Immature natural killer cell (primary cell): ENCODE measurements around the gene ZNF827. TPM values are rescaled to one million over a fixed set of nuclear protein-coding genes. Genes with fewer than 3 reads are reported as not detected.

Experiments used
- DNase-seq, 3 donors: peaks; one replicate each; pipeline ENCODE4 v3.0.0; 2022; ENCODE audit warnings: mixed read lengths in 1 of 3
- H3K27ac Mint-ChIP-seq, 6 donors: one replicate each; pipeline ENCODE4 v1.8.0; 2020; ENCODE audit warnings: mixed read lengths in 6 of 6, mild to moderate bottlenecking in 5 of 6, inconsistent platforms in 4 of 6, moderate library complexity in 3 of 6
- H3K27me3 Mint-ChIP-seq, 3 donors: one replicate each; pipeline ENCODE4 v1.8.0; 2020 to 2021; ENCODE audit warnings: low read depth in 3 of 3, mild to moderate bottlenecking in 3 of 3, mixed read lengths in 3 of 3, moderate library complexity in 3 of 3, inconsistent platforms in 1 of 3
- H3K36me3 Mint-ChIP-seq, 3 donors: one replicate each; pipeline ENCODE4 v1.8.0; 2020; ENCODE audit warnings: mixed read lengths in 3 of 3, inconsistent platforms in 2 of 3, mild to moderate bottlenecking in 2 of 3
- H3K4me1 Mint-ChIP-seq, 2 donors: one replicate each; pipeline ENCODE4 v1.8.0; 2020; ENCODE audit warnings: inconsistent platforms in 2 of 2, mild to moderate bottlenecking in 2 of 2, mixed read lengths in 2 of 2, moderate library complexity in 1 of 2
- H3K4me3 Mint-ChIP-seq, 5 donors: one replicate each; pipeline ENCODE4 v1.8.0; 2020; ENCODE audit warnings: mild to moderate bottlenecking in 5 of 5, mixed read lengths in 5 of 5, inconsistent platforms in 3 of 5, moderate library complexity in 3 of 5
- H3K9me3 Mint-ChIP-seq, 6 donors: one replicate each; pipeline ENCODE4 v1.8.0; 2020; ENCODE audit warnings: mild to moderate bottlenecking in 6 of 6, mixed read lengths in 6 of 6, inconsistent platforms in 4 of 6, moderate library complexity in 3 of 6
- polyA plus RNA-seq, 3 donors: library from polyadenylated mRNA; unstranded; fragments of 300-500 nt; fragmentation: Illumina TruSeq; gene quantifications; one replicate each; pipeline ENCODE4 v1.2.3, GENCODE V29; 2021

Gene ZNF827
- polyA plus RNA-seq, 3 donors from 2014 or later: 1.5 to 4.6 (median 1.7) TPM

DNA sequence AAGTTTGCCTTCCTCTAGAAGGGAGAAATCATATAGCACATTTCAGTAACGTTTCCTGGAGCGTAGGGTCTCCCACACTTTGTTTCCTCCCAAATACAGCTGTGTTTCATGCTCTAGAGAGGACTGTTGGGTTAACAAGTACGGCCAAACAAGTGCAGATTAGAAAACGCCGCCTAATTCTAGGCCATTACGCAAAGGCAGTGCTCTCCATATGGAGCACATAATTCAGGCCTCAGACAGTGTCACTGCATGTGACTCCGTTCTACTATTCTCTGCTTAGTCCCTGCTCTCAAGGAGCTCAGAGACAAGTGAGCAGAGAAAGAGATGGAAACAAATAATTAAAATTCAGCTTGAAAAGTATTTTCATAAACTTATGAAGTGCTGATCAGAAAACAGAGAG is 11.6 kb downstream of the ZNF827 start:
- DNase-seq: no peak
- no peak overlapping the region for H3K4me3 Mint-ChIP-seq
- no peaks in the 10 kb centered on the region for H3K9me3 Mint-ChIP-seq
- H3K36me3 Mint-ChIP-seq: peaks cover 0 to 4% (median 3%) of the 10 kb centered on the region in 3 donors
- H3K27ac Mint-ChIP-seq: peak overlapping the region in 1 of 6 donors; percentile 29
- peaks cover 14 to 58% of the 10 kb centered on the region in 2 donors for H3K4me1 Mint-ChIP-seq
- H3K27me3 Mint-ChIP-seq: no peaks in the 10 kb centered on the region

DNA sequence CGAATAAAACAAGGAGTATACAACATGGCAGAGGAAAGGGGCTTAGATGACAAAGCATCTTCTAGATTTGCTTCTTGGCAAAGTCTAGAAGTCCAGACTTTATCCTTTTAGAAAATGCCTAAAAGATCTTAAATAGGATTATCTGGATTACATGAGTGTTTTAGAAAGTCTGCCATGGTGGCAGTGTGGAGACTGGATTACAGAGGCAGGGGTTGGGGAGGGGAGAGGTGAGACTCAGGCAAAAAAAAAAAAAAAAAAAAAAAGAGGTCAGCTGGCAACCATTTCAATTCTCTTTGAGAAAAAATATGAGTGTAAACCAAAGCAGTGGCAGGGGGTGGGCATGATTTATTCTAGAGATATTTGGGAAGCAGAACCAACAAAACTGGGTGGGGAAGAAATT is 17.4 kb downstream of the ZNF827 start:
- Mint-ChIP-seq H3K27me3 (no peaks in the 10 kb centered on the region), H3K9me3 (no peaks in the 10 kb centered on the region), H3K4me3 (no peak overlapping the region), H3K36me3 (peaks cover 0 to 4% (median 3%) of the 10 kb centered on the region in 3 donors), H3K4me1 (peaks cover 15 to 46% of the 10 kb centered on the region in 2 donors), H3K27ac (no peak overlapping the region)
- DNase-seq: no peak

DNA sequence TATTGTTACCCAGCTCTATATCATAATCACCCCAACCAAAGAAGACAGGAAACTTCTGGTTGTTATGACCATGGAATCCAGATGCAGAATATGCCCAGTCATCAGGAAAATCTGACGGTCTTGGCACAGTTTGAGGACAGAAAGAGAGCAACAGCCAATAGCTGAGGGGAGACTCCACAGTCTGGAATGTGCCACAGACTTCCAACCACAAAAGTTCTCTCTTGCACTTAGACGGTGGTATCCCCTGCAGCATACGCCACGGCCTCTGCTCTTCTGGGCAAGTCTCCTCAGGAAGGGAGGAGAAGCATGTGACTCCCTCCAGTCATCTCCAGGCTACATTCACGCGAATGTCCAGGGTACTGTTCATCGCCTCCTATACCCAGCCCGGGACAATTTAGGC is 18.4 kb downstream of the ZNF827 start:
- Mint-ChIP-seq H3K9me3 (no peaks in the 10 kb centered on the region), H3K27ac (peak overlapping the region in 1 of 6 donors; percentile 1), H3K36me3 (peaks cover 0 to 4% (median 3%) of the 10 kb centered on the region in 3 donors), H3K4me3 (no peak overlapping the region), H3K27me3 (no peaks in the 10 kb centered on the region), H3K4me1 (peaks cover 15 to 40% of the 10 kb centered on the region in 2 donors)
- DNase-seq: no peak

DNA sequence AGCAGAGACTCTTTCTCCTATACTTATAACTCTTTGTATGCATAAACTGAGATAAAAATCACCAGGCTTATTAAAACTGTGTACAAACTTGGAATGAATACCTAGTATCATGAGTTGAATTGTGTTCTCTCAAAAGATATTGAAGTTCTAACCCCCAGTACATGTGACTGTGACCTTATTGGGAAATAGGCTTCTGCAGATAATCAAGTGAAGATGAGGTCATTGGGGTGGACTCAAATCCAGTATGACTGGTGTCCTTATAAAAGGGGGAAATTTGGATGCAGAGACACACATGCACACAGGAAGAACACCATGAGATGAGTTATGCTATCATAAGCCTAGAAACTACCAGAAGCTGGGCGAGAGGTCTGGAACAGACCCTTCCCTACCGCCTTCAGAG is 26.2 kb downstream of the ZNF827 start:
- H3K27ac Mint-ChIP-seq: no peak overlapping the region
- peaks cover 0 to 3% (median 0%) of the 10 kb centered on the region in 3 donors for H3K27me3 Mint-ChIP-seq
- H3K4me3 Mint-ChIP-seq: no peak overlapping the region
- no peaks in the 10 kb centered on the region for H3K36me3 Mint-ChIP-seq
- H3K4me1 Mint-ChIP-seq: peaks cover 31 to 35% of the 10 kb centered on the region in 2 donors
- no peak for DNase-seq
- no peaks in the 10 kb centered on the region for H3K9me3 Mint-ChIP-seq

GRCh38 chr4:145909773-145910172 is 28.9 kb downstream of the ZNF827 start:
- H3K4me1 Mint-ChIP-seq: peaks cover 39 to 60% of the 10 kb centered on the region in 2 donors
- no peak for DNase-seq
- H3K27ac Mint-ChIP-seq: peak overlapping the region in 2 of 6 donors; percentile 63 to 73
- H3K4me3 Mint-ChIP-seq: peak overlapping the region in 3 of 5 donors; percentile 1 to 47 (median 30)
- no peaks in the 10 kb centered on the region for H3K9me3 Mint-ChIP-seq
- H3K36me3 Mint-ChIP-seq: no peaks in the 10 kb centered on the region
- H3K27me3 Mint-ChIP-seq: peaks cover 0 to 3% (median 0%) of the 10 kb centered on the region in 3 donors

DNA sequence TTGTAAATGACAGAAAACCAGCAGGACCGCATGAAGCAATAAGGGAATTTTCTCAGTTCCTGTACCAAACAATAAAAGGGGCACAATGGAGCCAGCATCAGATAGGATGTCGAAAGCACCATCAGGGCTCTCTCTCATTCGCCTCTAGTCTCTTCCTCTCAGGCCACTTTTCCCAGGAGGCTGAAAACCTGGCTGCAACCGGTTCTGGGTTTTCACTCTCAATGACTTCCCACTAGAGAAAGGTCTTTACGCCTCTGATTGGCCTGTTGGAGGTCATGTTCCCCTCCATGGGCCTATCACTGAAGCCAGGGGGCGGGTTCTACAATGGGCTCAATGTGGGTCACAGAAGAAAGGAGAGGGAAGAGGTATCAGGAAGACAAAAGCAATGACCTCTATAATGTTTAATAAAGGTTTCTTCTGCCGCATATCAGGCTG is 29.3 kb downstream of the ZNF827 start:
- Mint-ChIP-seq H3K27ac (peak overlapping the region in 1 of 6 donors; percentile 43), H3K27me3 (peaks cover 0 to 3% (median 0%) of the 10 kb centered on the region in 3 donors), H3K36me3 (no peaks in the 10 kb centered on the region), H3K4me3 (peak overlapping the region in 4 of 5 donors; percentile 1 to 47 (median 28)), H3K9me3 (no peaks in the 10 kb centered on the region), H3K4me1 (peaks cover 39 to 65% of the 10 kb centered on the region in 2 donors)
- DNase-seq: peak in 2 of 3 donors; percentile 14 to 16

GRCh38 chr4:145907812-145908211 is 30.8 kb downstream of the ZNF827 start:
- peak overlapping the region in 3 of 5 donors; percentile 1 to 25 (median 6) for H3K4me3 Mint-ChIP-seq
- no peaks in the 10 kb centered on the region for H3K36me3 Mint-ChIP-seq
- no peak for DNase-seq
- peak overlapping the region in 2 of 6 donors; percentile 33 to 73 for H3K27ac Mint-ChIP-seq
- H3K27me3 Mint-ChIP-seq: peaks cover 0 to 3% (median 0%) of the 10 kb centered on the region in 3 donors
- H3K4me1 Mint-ChIP-seq: peaks cover 39 to 70% of the 10 kb centered on the region in 2 donors
- no peaks in the 10 kb centered on the region for H3K9me3 Mint-ChIP-seq

GRCh38 chr4:145907390-145907789 is 31.2 kb downstream of the ZNF827 start:
- Mint-ChIP-seq H3K4me3 (no peak overlapping the region), H3K36me3 (no peaks in the 10 kb centered on the region), H3K4me1 (peaks cover 38 to 70% of the 10 kb centered on the region in 2 donors), H3K27me3 (peaks cover 0 to 3% (median 0%) of the 10 kb centered on the region in 3 donors), H3K27ac (peak overlapping the region in 1 of 6 donors; percentile 63), H3K9me3 (no peaks in the 10 kb centered on the region)
- no peak for DNase-seq

DNA sequence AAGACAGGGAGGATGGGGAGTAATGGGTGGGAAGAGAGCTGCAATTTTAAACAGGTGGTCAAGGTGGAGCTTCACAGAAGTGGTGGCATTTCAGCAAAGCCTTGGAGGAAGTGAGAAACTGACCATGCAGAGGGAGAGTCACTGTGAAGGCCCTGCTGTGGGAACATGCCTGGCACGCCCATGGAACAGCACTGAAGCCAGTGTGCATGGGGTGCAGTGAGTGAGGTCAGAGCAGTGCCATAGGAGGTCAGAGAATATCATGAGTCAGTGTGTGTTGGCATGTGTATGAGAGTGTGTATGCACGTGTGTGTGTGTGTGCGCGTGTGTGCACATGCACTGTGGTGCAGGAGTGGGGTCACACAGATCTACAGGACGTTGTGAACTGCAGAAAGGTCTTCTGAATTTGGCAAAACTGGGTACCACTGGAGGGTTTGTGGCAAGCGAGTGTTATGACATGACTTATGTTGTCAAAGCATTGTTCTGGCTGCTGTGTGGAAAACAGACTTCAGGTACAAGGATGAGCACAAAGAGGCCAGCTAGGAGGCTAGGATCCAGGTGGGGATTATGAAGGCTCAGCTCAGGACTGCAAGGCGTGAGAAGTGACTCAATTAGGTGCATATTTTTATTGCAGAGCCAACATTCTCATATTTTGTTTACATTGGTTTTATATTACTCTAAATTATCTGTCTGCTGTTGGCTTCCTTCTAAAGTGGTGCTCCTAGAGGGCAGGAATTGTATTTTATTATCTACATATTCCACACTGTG is 34.0 kb downstream of the ZNF827 start:
- peaks cover 5 to 14% (median 6%) of the 10 kb centered on the region in 3 donors for H3K36me3 Mint-ChIP-seq

GRCh38 chr4:145902522-145902921 is 36.1 kb downstream of the ZNF827 start:
- Mint-ChIP-seq H3K9me3 (no peaks in the 10 kb centered on the region), H3K4me3 (no peak overlapping the region), H3K36me3 (peaks cover 6 to 14% (median 8%) of the 10 kb centered on the region in 3 donors), H3K27ac (no peak overlapping the region), H3K4me1 (peaks cover 12 to 51% of the 10 kb centered on the region in 2 donors), H3K27me3 (no peaks in the 10 kb centered on the region)
- DNase-seq: no peak

More for the DNA sequence above, 34.0 kb downstream of the ZNF827 start:
- no peak overlapping the region for H3K27ac Mint-ChIP-seq
- peaks cover 27 to 59% of the 10 kb centered on the region in 2 donors for H3K4me1 Mint-ChIP-seq
- H3K27me3 Mint-ChIP-seq: no peaks in the 10 kb centered on the region
- no peaks in the 10 kb centered on the region for H3K9me3 Mint-ChIP-seq
- no peak overlapping the region for H3K4me3 Mint-ChIP-seq
- no peak for DNase-seq

- H3K9me3 Mint-ChIP-seq: no peaks in the 10 kb centered on the region
Measured at GRCh38 chr4:145899886-145900460, 38.6 kb downstream of the ZNF827 start.

DNA sequence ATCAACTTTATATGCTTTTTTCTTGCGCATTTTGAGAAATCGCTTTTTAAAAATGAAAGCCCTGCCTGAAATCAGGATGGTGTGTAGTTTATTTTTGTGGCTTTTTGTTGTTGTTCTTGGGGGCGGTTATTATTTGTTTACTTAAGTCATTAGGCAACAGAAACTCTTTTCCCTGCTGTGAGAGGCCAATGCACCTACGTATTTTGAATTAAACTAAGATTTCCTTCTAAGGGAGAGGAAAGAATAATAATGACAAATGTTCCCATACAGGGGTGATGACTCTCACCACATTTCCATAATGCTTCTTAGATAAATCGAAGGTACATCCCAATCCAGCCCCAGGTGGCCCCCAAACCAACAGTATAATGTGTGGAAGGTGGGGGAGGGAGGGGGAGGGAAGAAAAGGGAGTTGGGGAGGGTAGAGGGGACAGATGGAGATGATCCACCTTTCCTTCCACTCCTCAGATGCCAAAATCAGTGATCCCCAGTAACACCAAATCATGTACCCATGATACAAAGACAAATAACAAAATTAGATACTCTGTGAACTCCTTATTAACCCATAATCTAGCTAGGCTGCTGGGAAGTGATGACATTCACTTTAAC is 39.6 kb downstream of the ZNF827 start:
- Mint-ChIP-seq H3K27ac (no peak overlapping the region), H3K9me3 (no peaks in the 10 kb centered on the region), H3K27me3 (peaks cover 0 to 2% (median 0%) of the 10 kb centered on the region in 3 donors), H3K36me3 (peaks cover 6 to 14% (median 8%) of the 10 kb centered on the region in 3 donors), H3K4me3 (no peak overlapping the region), H3K4me1 (peaks cover 17 to 47% of the 10 kb centered on the region in 2 donors)
- DNase-seq: no peak

More at GRCh38 chr4:145899886-145900460, 38.6 kb downstream of the ZNF827 start:
- Mint-ChIP-seq H3K36me3 (peaks cover 6 to 14% (median 8%) of the 10 kb centered on the region in 3 donors), H3K4me3 (no peak overlapping the region), H3K27ac (no peak overlapping the region), H3K27me3 (peaks cover 0 to 2% (median 0%) of the 10 kb centered on the region in 3 donors), H3K4me1 (peaks cover 10 to 47% of the 10 kb centered on the region in 2 donors)
- no peak for DNase-seq

DNA sequence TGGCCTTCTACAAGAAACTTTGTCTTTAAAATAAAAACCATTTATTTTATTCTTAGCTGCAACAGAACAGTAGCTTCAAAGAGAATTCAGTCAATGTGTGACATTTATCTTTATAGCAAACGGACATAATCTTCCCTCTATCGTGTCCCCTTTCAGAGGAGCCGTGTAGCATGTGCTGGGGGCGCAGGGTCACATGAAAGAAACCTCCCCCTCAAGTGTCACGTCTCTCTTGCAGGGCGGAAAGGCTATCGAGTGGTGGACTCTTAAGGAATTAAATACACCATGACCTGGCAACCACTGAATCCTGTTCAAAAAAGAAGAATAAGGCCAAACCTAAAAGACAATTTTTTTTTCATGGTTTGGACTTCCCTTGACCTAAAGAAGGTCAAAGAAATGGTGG is 40.2 kb downstream of the ZNF827 start:
- H3K4me1 Mint-ChIP-seq: peaks cover 22 to 50% of the 10 kb centered on the region in 2 donors
- peaks cover 0 to 2% (median 0%) of the 10 kb centered on the region in 3 donors for H3K27me3 Mint-ChIP-seq
- H3K9me3 Mint-ChIP-seq: no peaks in the 10 kb centered on the region

More for the DNA sequence above, 40.2 kb downstream of the ZNF827 start:
- Mint-ChIP-seq H3K4me3 (no peak overlapping the region), H3K36me3 (peaks cover 6 to 14% (median 8%) of the 10 kb centered on the region in 3 donors), H3K27ac (no peak overlapping the region)
- no peak for DNase-seq
